HAP-1 (cell line): Measurements from ENCODE around the gene MYO3B.

Source experiments
- DNase-seq, 2 experiments: peaks; one replicate each; pipeline ENCODE4 v3.0.0-alpha.2; 2016 to 2020; ENCODE audit warnings: low spot score in 2 of 2
- H3K27me3 ChIP-seq: fragments of 250-450 bp; sonication (Bioruptor Pico); 2 replicates; pipeline ENCODE4 v1.5.1; 2020; ENCODE audit warnings: low read depth, mild to moderate bottlenecking, moderate library complexity
- H3K36me3 ChIP-seq: fragments of 250-450 bp; sonication (Bioruptor Pico); replicated peaks from 2 replicates; pipeline ENCODE4 v1.5.1; 2020; ENCODE audit warnings: mild to moderate bottlenecking
- H3K4me1 ChIP-seq: fragments of 250-450 bp; sonication (Bioruptor Pico); 2 replicates; pipeline ENCODE4 v1.5.1; 2020; ENCODE audit warnings: mild to moderate bottlenecking
- H3K4me3 ChIP-seq: fragments of 250-450 bp; sonication (Bioruptor Pico); 2 replicates; pipeline ENCODE4 v1.5.1; 2020; ENCODE audit warnings: mild to moderate bottlenecking, moderate library complexity
- H3K9me3 ChIP-seq: fragments of 250-450 bp; sonication (Bioruptor Pico); 2 replicates; pipeline ENCODE4 v1.5.1; 2020; ENCODE audit warnings: mild to moderate bottlenecking, moderate library complexity
- in situ Hi-C: fragments of 300-500 bp; cut with MboI; formaldehyde crosslinking; loops from 3 replicates; pipeline ENCODE4 v1.14.3; 2020; ENCODE audit warnings: low sequenced_read_pairs, inconsistent platforms, mixed read lengths

The MYO3B gene

DNA sequence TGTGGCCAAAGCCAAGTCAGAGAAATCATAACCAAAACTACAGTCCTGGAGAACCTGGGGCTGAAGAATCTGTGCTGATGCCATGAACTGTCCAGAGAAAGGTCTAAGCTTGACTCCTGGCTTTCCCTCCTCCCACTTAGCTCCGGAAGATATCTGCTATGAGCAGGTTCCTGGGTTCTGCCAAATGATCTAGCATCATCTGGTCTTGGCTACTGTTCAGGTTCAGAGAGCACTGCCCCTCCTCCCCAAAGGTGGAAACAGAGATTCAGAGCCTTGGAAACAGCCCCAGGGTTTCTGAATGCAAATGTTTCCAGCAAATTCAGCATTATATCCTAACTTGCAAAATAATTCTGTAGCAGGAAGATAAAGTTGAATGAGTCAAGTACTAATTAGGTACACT is 317.9 kb downstream of the MYO3B start:
- H3K36me3 ChIP-seq = no peaks in the 10 kb centered on the region

DNA sequence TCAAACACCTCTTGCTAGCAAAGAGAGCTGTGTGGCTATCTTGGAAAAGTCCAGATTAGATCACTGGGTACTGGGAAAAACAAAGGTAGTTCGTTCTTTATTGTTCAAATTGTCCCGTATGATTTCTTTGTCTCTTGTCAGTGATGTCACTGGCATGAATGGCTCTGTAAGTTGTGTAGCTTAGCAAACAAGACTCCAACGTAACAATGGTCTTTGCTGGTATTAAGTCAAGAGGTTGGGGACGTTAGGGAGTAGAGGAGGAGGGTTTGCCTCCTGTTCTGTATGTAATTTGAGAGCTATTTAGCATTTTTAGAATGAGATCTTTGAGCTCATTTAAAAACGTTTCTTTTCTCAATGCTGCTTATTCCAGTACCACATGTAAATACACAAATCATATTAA is 320.7 kb downstream of the MYO3B start:
- no peaks in the 10 kb centered on the region for H3K9me3 ChIP-seq
- no peak overlapping the region for H3K4me3 ChIP-seq
- H3K36me3 ChIP-seq = no peaks in the 10 kb centered on the region
- peaks cover 7% of the 10 kb centered on the region for H3K4me1 ChIP-seq
- H3K27me3 ChIP-seq = peaks cover 4% of the 10 kb centered on the region
- peak in 1 of 2 experiments; percentile 25 for DNase-seq
- in situ Hi-C loops = no loop called here

More for the DNA sequence above, 317.9 kb downstream of the MYO3B start:
- in situ Hi-C loops = no loop called here
- DNase-seq = no peak
- Histone ChIP-seq H3K4me1 (peaks cover 7% of the 10 kb centered on the region), H3K9me3 (no peaks in the 10 kb centered on the region), H3K4me3 (no peak overlapping the region), H3K27me3 (peaks cover 7% of the 10 kb centered on the region)

DNA sequence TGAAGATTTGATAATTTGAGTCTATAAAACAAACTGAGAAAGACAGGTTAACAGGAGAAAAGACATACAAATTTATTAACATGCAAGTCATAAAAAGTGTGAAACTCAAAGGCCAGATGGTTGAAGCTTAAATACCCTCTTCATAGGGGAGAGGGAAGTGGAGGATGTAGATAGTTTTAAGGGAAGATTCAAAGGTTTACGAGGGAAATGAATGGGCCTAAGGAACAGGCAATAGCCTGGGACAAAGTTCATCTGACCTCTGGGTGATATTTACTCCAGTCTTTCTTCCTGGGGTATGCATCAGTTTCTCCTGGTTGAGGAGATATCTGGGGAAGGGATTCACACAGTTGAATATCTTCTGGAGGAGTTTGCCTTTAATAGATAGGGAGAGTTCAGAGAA is 322.2 kb downstream of the MYO3B start:
- H3K4me1 ChIP-seq = peaks cover 12% of the 10 kb centered on the region
- no peak for DNase-seq
- no peak overlapping the region for H3K4me3 ChIP-seq
- in situ Hi-C loops = no loop called here
- no peaks in the 10 kb centered on the region for H3K36me3 ChIP-seq
- H3K27me3 ChIP-seq = peaks cover 4% of the 10 kb centered on the region
- H3K9me3 ChIP-seq = no peaks in the 10 kb centered on the region

DNA sequence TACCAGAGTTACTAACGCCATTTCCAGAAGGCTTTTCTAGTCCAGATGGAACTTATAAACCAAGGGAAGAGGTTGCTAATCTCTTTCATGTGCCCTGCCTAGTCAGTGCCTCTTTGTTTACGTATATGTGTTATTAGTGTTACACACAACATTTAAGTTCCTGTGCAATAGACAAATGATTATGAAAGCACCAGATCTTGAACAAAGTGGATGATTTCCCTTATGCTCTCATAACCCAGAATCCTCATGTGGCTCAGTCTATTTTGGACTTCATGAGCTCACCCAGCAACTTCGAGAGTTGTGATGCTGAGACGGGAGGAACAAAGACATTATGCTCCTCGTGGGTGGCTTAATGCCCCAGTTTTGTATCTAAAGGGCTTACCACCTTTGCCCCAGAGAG is 322.8 kb downstream of the MYO3B start:
- H3K9me3 ChIP-seq = no peaks in the 10 kb centered on the region
- no peak for DNase-seq
- H3K4me1 ChIP-seq = peaks cover 12% of the 10 kb centered on the region
- peaks cover 4% of the 10 kb centered on the region for H3K27me3 ChIP-seq
- no peak overlapping the region for H3K4me3 ChIP-seq
- no peaks in the 10 kb centered on the region for H3K36me3 ChIP-seq
- in situ Hi-C loops = no loop called here

DNA sequence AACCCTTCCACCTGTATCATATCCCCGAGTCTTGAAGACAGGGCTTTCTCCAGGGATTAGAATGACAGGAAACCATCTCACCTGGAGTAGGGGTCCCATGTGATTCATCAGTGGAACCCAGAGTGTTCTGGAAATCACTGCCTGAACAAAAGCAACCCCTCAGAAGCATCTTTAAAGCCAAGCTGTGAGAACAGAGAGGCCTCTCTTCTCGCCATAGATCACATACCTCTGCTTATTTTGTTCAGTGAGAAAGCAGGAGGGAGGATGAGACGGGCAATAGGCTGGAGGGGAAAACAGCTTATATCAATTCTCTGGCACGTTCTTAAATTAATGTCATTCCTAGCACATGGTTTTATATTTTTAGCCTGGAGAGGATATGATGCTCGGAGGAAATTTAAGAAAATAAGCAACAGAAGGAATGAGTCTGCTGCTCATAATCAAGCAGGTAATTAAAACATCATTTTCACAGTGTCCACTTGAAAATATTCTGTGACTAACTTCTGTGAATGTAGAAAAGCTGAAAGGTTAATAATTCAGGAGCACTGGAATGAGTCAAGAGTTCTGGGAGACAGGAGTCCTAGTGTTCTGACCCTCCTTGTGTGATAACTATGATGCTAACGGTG is 323.6 kb downstream of the MYO3B start:
- Histone ChIP-seq H3K4me3 (no peak overlapping the region), H3K27me3 (peaks cover 4% of the 10 kb centered on the region), H3K36me3 (no peaks in the 10 kb centered on the region), H3K4me1 (peaks cover 12% of the 10 kb centered on the region), H3K9me3 (no peaks in the 10 kb centered on the region)
- in situ Hi-C loops = no loop called here
- no peak for DNase-seq

DNA sequence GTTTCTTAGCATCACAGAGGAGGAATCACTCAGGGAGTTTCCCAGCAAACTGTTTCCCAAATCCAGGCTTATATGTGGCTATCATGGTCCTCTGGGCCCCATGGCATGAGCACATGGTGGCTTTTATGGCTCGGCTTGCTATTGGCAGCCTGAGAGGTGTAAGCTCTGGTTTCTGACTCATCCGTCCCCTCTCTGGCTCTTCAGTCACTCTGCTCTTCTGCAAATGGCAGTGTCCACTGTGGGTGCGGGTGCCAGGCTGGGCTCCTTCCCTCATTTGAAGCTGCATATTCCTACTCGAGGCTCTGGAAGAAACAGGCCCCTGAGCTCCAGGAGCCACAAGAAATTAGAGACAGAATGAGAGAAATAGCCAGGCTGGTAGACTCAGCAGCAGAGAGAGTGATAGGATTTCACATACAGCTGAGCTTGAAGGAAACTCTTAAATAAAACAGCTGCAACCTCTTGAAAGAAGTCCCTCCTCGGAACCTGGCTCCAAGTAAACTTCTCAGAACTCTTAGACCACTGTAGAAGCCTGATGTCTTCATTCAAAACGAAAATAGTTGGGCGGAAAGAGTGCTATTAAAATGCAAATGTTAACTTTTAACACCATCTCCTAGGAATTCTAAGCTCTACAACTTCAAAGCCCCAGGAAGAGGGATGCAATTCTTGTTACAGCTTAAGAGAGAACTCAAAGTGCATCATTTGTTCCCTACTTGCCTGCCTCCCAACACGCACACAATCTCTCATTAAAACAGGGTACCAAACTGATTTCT is 324.6 kb downstream of the MYO3B start:
- in situ Hi-C loops = no loop called here
- Histone ChIP-seq H3K4me1 (peaks cover 12% of the 10 kb centered on the region), H3K27me3 (peaks cover 4% of the 10 kb centered on the region), H3K9me3 (no peaks in the 10 kb centered on the region), H3K36me3 (no peaks in the 10 kb centered on the region), H3K4me3 (no peak overlapping the region)
- DNase-seq = peak in 1 of 2 experiments; percentile 53

DNA sequence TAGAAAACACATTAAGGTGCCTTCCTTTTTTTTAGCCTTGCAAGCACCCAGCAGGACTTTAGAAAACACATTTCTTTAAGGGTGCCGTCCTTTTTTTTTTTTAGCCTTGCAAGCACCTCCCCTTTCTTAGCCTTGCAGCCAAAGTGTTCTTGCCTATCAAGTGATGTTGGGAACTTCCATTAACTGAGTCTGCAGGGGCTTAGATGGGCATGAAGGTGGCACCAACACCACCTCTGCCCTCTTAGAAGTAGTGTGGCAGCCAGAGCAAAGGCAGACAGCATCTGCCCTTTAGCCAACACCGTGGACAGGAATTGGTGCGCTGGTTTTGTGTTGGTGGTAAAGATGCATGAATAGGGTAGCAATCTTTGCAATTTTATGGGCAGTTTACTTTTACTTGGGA is 325.6 kb downstream of the MYO3B start:
- in situ Hi-C loops = no loop called here
- no peaks in the 10 kb centered on the region for H3K27me3 ChIP-seq
- peaks cover 8% of the 10 kb centered on the region for H3K4me1 ChIP-seq
- DNase-seq = no peak
- H3K9me3 ChIP-seq = no peaks in the 10 kb centered on the region
- H3K36me3 ChIP-seq = no peaks in the 10 kb centered on the region
- no peak overlapping the region for H3K4me3 ChIP-seq

DNA sequence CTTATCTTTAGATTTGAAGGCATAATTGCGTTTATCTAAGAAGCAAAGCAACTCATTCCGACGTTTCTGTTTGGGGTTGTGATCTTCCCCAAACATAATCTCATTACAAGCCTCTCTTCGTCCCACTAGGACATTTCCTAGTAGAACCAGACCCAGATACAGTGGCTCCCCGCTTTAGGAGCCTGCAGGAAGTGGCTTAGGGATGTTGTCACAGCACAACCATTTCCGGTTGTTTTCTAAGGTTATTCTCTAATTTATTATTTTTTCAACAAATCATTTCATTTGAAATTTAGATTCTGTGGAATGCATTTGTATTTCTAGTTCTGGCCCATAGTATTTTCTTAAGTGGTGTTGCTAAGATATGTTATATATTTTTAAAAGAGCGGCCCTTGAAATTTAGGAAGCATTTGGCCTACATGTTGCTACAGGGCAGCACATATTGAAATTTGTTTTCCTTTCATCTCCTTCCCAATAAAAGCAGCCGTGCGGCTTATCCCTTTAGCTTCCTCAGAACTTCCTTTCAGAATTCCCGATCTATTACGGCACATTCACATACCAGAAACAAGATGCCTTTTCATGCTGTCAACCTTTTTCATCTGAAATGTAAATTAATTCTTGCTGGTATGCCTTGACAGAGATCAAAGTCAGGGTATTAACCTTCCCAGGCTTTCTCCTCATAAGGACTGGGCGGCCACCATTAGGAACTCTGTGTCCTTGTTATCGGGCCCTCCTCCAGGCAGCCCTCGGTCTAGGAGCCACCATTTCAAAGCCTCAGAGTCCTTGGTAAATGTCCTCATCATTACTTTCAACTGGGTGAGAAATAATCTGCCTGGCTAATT is 326.2 kb downstream of the MYO3B start:
- in situ Hi-C loops = no loop called here
- Histone ChIP-seq H3K9me3 (no peaks in the 10 kb centered on the region), H3K36me3 (no peaks in the 10 kb centered on the region), H3K4me1 (peaks cover 4% of the 10 kb centered on the region; the same call in 1 of the 2 replicates), H3K4me3 (no peak overlapping the region), H3K27me3 (no peaks in the 10 kb centered on the region)
- DNase-seq = peak in 1 of 2 experiments; percentile 38

DNA sequence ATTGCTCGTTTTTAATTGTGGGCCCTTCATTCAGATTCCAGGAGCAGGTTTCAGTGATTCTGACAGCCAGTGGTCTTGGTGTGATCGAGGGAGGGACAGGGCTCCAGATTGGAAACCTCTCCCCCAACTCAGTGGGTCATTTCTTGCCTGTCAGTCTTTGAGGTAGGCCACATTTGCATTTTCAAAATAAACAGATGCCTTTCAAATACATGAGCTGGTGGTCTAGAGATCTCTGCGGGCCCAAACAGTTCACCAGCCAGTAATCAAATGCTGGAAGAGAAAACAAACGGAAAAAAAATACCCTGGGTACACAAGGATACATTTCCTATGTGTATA is 326.8 kb downstream of the MYO3B start:
- no peak overlapping the region for H3K4me3 ChIP-seq
- peaks cover 4% of the 10 kb centered on the region; the same call in 1 of the 2 replicates for H3K4me1 ChIP-seq
- in situ Hi-C loops = no loop called here

DNA sequence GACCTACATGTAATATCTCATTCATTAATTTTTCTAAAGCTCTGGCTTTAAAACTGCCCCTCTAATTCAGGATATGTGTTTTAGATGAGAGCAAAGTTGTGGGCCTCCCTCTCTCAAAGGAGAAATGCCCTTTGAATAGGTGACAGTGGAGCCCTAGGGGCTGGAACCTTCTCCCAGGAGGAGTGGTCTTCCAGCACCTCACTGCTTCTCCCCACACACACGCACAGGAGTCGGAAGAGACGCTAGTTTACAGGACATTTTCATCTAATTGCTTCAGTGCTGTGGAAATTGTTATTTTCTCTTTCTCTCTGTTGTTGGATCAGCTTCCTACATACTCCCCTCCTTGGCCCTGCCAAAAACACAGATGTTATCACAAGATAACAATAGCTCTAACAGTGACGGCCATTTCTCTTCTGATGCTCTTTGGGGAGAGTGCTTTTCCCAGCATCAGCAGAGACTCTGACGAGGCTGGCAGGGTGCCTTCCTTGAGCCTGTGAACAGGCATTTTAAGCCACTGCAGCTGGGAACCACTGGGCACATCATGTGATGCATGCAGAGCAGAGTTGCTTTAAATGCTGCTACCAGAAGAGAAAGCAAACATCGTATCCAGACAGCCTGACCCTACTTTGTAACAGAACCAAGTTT is 327.8 kb downstream of the MYO3B start:
- DNase-seq = no peak
- no peak overlapping the region for H3K4me3 ChIP-seq
- H3K36me3 ChIP-seq = no peaks in the 10 kb centered on the region
- no peaks in the 10 kb centered on the region for H3K27me3 ChIP-seq
- in situ Hi-C loops = no loop called here
- H3K9me3 ChIP-seq = no peaks in the 10 kb centered on the region
- peaks cover 4% of the 10 kb centered on the region; the same call in 1 of the 2 replicates for H3K4me1 ChIP-seq

More for the DNA sequence above, 326.8 kb downstream of the MYO3B start:
- Histone ChIP-seq H3K9me3 (no peaks in the 10 kb centered on the region), H3K36me3 (no peaks in the 10 kb centered on the region), H3K27me3 (no peaks in the 10 kb centered on the region)
- DNase-seq = no peak

DNA sequence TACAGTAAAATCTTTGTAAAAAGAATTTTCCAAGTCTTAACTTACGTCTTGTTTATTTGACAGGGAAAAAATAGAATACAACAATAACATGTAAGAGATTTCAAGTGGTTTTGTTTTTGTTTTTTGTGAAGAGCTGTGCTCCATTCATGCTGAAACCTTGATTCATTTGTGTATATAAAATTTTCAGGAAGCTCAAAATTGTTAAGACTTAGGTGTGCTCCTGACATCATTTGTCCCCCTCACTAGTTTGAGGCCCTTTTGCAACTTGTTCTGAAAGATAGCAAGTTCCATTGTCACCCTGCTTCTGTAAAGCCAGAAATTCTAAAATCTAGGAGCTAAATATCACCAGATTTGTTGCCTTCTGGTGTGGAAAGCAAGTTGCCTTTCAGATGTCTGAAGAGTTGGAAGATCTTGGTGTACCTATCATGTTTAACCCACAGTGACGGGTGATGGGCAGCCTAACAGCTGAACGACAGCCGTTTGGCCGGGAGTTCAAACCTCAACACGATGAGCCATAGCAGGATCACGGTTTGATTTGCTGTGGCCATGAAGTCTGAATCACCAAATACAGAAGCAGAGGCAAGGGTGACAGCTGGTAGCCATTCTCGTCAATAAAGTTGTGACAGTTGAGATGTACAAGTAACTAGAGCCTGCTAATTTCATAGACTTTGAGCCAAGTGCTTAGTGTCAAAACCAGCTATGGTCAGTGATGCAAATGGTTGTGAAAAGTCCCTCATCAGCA is 331.7 kb downstream of the MYO3B start:
- in situ Hi-C loops = no loop called here
- no peak for DNase-seq
- Histone ChIP-seq H3K27me3 (no peaks in the 10 kb centered on the region), H3K36me3 (no peaks in the 10 kb centered on the region), H3K4me1 (0 out of 2 replicates have a peak, but pooled peaks cover 2% of the 10 kb centered on the region), H3K4me3 (no peak overlapping the region), H3K9me3 (no peaks in the 10 kb centered on the region)

DNA sequence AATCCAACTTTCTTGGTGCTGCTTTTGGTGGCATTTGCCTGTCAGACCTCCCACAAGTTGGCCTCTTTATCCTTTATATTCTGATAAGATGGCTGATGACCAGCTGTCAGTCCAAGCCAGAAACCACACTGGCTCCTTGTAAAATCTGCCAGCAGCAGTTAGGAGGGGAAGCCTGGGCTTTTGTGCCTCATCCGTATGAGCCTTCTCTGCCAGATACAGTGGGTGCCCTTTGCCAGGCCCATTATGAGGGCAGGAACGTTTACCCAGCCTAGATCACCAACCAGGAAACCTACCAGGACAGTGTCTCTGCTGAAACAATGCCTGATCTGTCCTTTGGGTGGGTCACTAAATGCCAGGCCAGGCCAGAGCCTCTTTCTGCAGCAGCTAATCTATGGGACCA is 334.3 kb downstream of the MYO3B start:
- in situ Hi-C loops = no loop called here
- Histone ChIP-seq H3K4me1 (no peaks in the 10 kb centered on the region), H3K27me3 (0 out of 2 replicates have a peak, but pooled peaks cover 2% of the 10 kb centered on the region), H3K4me3 (no peak overlapping the region), H3K36me3 (no peaks in the 10 kb centered on the region), H3K9me3 (no peaks in the 10 kb centered on the region)
- no peak for DNase-seq

DNA sequence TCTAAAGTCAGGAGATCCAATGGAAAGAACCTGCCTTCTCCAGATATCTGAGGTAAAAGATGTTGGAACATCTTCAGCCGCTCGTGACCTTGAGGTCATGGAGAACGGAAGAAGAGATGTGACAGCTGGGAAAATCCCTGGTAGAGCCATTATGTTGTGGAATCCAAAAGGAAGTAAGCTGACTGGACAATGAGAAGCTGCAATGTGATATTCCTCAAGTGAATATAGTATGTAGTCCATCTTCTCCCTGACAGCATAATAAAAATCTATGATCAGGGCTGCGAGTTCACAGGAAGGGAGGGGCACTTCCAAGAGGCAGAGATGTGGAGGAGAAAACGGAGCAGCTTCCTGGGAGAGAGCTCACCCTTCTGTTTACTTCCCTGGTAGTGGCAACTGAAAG is 336.2 kb downstream of the MYO3B start:
- in situ Hi-C loops = no loop called here
- H3K4me3 ChIP-seq = no peak overlapping the region
- DNase-seq = no peak
- H3K9me3 ChIP-seq = no peaks in the 10 kb centered on the region
- no peaks in the 10 kb centered on the region for H3K4me1 ChIP-seq
- no peaks in the 10 kb centered on the region for H3K36me3 ChIP-seq
- 0 out of 2 replicates have a peak, but pooled peaks cover 2% of the 10 kb centered on the region for H3K27me3 ChIP-seq
